ENCODE measurements around the gene S100A8.

The S100A8 gene

DNA sequence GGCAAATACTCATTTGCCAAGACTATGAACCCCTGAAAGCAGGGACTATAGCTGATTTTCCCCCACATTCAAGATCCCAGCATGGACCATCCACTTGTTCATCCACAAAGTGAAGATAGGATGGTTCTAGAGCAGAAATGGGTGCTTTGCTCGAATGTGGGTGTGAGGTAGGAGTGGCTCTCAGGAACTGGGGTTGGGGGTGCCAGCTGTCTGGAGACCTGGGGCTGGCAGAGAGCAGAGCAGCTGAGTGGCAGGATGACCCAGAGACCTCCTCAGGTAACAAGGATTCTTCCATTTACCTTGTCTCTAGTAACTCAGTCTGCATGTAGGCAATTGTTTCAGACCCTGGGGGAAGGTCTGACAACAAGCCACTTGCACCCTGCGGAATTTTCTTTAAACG, 27.2 kb downstream of the S100A8 start:
- DNase-seq (ENCODE audit: low read depth) = no peak
- no peak overlapping the region for H3K4me3 ChIP-seq (ENCODE audit: low read depth, low read length)
- TF ChIP-seq, protein P1, sequence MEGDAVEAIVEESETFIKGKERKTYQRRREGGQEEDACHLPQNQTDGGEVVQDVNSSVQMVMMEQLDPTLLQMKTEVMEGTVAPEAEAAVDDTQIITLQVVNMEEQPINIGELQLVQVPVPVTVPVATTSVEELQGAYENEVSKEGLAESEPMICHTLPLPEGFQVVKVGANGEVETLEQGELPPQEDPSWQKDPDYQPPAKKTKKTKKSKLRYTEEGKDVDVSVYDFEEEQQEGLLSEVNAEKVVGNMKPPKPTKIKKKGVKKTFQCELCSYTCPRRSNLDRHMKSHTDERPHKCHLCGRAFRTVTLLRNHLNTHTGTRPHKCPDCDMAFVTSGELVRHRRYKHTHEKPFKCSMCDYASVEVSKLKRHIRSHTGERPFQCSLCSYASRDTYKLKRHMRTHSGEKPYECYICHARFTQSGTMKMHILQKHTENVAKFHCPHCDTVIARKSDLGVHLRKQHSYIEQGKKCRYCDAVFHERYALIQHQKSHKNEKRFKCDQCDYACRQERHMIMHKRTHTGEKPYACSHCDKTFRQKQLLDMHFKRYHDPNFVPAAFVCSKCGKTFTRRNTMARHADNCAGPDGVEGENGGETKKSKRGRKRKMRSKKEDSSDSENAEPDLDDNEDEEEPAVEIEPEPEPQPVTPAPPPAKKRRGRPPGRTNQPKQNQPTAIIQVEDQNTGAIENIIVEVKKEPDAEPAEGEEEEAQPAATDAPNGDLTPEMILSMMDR (IDR thresholded peaks at IDR 0.05; ENCODE audit: insufficient read depth, low read depth, low read length, missing control alignments) = no peak

DNA sequence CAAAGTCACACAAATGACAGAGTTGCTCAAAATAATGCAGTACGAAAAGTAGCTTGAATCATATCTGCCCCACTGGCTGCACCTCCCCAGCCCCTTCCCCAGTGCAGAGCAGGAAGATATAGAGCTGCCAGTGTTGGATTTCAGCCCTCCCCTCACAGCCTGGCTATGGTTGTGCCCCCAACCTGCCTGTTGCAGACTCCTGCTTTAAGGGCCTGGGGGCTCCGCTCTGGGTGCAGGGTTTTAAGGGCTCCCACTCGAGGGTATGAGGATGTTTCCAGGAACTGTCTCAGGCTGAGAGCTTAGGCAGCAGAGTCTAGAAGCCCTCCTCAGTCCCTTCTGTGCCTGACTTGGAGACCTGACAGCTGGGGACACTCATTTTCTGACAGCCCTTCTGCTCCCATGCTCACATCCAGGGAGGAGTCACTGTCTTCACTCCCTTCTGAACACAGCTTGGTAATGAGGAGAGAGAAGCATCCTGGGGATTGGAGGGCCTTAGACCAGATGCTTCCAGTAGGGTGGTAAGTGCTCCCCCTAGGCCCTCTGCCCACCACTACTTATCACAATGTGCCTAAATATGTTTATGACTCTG, 28.6 kb downstream of the S100A8 start:
- TF ChIP-seq, protein P1 (IDR thresholded peaks at IDR 0.05; ENCODE audit: insufficient read depth, low read depth, low read length, missing control alignments) = no peak
- DNase-seq (ENCODE audit: low read depth) = no peak
- H3K4me3 ChIP-seq (ENCODE audit: low read depth, low read length) = no peak overlapping the region

- TF ChIP-seq, protein P1 (IDR thresholded peaks at IDR 0.05; ENCODE audit: insufficient read depth, low read depth, low read length, missing control alignments) = no peak
- DNase-seq (ENCODE audit: low read depth) = no peak
- no peak overlapping the region for H3K4me3 ChIP-seq (ENCODE audit: low read depth, low read length)
Measured at GRCh38 chr1:153361480-153362109, 29.3 kb downstream of the S100A8 start.

- DNase-seq (ENCODE audit: low read depth) = no peak
- H3K4me3 ChIP-seq (ENCODE audit: low read depth, low read length) = no peak overlapping the region
- TF ChIP-seq, protein P1 (IDR thresholded peaks at IDR 0.05; ENCODE audit: insufficient read depth, low read depth, low read length, missing control alignments) = no peak
Measured at GRCh38 chr1:153360592-153361479, 30.0 kb downstream of the S100A8 start.

- TF ChIP-seq, protein P1 (IDR thresholded peaks at IDR 0.05; ENCODE audit: insufficient read depth, low read depth, low read length, missing control alignments) = no peak
- H3K4me3 ChIP-seq (ENCODE audit: low read depth, low read length) = no peak overlapping the region
- no peak for DNase-seq (ENCODE audit: low read depth)
Measured at GRCh38 chr1:153360190-153360589, 30.7 kb downstream of the S100A8 start.

DNA sequence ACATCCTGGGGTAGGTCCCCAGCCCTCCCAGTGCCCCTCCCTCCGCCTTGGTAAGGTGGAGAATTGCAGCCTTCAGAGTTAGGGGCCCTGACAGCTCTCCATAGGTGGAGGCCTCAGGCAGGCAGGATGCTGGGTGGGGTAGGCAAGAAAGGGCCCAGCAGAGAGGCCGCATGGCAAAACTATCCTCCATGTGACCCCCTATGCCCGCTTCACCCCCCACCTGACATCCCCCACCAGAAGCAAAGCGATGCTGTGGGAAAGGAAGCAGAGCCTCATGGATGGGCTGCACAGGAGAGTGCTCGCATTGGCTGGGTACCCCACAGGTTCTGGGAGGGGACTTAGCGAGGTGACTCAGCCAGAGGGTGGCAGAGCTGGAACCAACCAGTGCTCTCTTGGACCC, 31.6 kb downstream of the S100A8 start:
- no peak for DNase-seq (ENCODE audit: low read depth)
- no peak overlapping the region for H3K4me3 ChIP-seq (ENCODE audit: low read depth, low read length)
- TF ChIP-seq, protein P1 (IDR thresholded peaks at IDR 0.05; ENCODE audit: insufficient read depth, low read depth, low read length, missing control alignments) = no peak

Data from GM12865 (cell line).